SK-N-MC (cell line): ENCODE measurements around the gene TMEM8B.
A peak's percentile ranks its signal among the peaks of the same experiment; 100 is the strongest.

Experiments used
- DNase-seq: peaks from one replicate; pipeline ENCODE4 v3.0.0-alpha.2; 2011; ENCODE audit warnings: low read depth, low spot score
- H3K27ac ChIP-seq: fragments of 200-600 bp; sonication (generic); 2 replicates; pipeline ENCODE4 v1.5.1; 2016; ENCODE audit warnings: mixed run types
- H3K36me3 ChIP-seq: fragments of 200-600 bp; sonication (generic); 2 replicates; pipeline ENCODE4 v1.6.1; 2017; ENCODE audit warnings: antibody characterized with exemption, low read length, mixed read lengths; ENCODE audit not compliant: insufficient read depth
- H3K4me3 ChIP-seq: fragments of 200-600 bp; sonication (generic); 2 replicates; pipeline ENCODE4 v1.5.1; 2016
- H3K9ac ChIP-seq: fragments of 200-600 bp; sonication (generic); 2 replicates; pipeline ENCODE4 v1.8.0; 2017; ENCODE audit warnings: mixed run types, mixed read lengths; ENCODE audit not compliant: insufficient read length
- H3K9me3 ChIP-seq: fragments of 200-600 bp; sonication (generic); 2 replicates; pipeline ENCODE4 v1.6.1; 2017; ENCODE audit warnings: low read depth, mild to moderate bottlenecking, antibody characterized with exemption, low read length, moderate library complexity, mixed read lengths
- EZH2 ChIP-seq: fragments of 200-600 bp; sonication (generic); IDR thresholded peaks from one replicate; pipeline ENCODE4 v1.6.1; 2017; ENCODE audit warnings: antibody characterized with exemption
- FOXP2 ChIP-seq: optimal IDR thresholded peaks from 2 replicates; pipeline ENCODE3; 2011; ENCODE audit warnings: mild to moderate bottlenecking, moderate library complexity; ENCODE audit not compliant: insufficient read depth; ENCODE audit errors: extremely low read length, control extremely low read depth
- POLR2AphosphoS5 ChIP-seq: IDR thresholded peaks from 2 replicates; pipeline ENCODE4 v1.6.1; 2012; ENCODE audit warnings: mild to moderate bottlenecking, low read depth, low read length, borderline replicate concordance

Gene TMEM8B

GRCh38 chr9:35814841-35815543, 14.0 kb upstream of the TMEM8B start, which contains the start of gene HINT2:
HINT2 (minus strand) TSS chr9:35815042; CDS start chr9:35814979, 63 bp downstream.
- Histone ChIP-seq H3K27ac (peak within 1 kb of the TSS; percentile 60; the same call in 1 of the 2 replicates), H3K4me3 (peak within 1 kb of the TSS; percentile 84), H3K9ac (peak within 1 kb of the TSS; percentile 85), H3K9me3 (no peaks in the 10 kb centered on the region), H3K36me3 (no peaks in the 10 kb centered on the region)
- TF ChIP-seq POLR2AphosphoS5 (peak; percentile 93), EZH2 (no peak)
- DNase-seq, result peak; percentile 98

GRCh38 chr9:35816708-35817107, 12.3 kb upstream of the TMEM8B start:
- Histone ChIP-seq H3K36me3 (no peaks in the 10 kb centered on the region), H3K9ac (no peak overlapping the region), H3K4me3 (no peak overlapping the region), H3K27ac (no peak overlapping the region), H3K9me3 (no peaks in the 10 kb centered on the region)
- TF ChIP-seq FOXP2 (no peak), EZH2 (no peak), POLR2AphosphoS5 (no peak)
- DNase-seq, result no peak

- Histone ChIP-seq H3K9me3 (no peaks in the 10 kb centered on the region), H3K36me3 (no peaks in the 10 kb centered on the region), H3K27ac (no peak overlapping the region), H3K9ac (no peak overlapping the region), H3K4me3 (no peak overlapping the region)
- no peak for DNase-seq
- TF ChIP-seq EZH2 (no peak), POLR2AphosphoS5 (no peak)
Measured at GRCh38 chr9:35818341-35818740, 10.7 kb upstream of the TMEM8B start.

- Histone ChIP-seq H3K9me3 (no peaks in the 10 kb centered on the region), H3K4me3 (no peak overlapping the region), H3K27ac (no peak overlapping the region), H3K36me3 (no peaks in the 10 kb centered on the region), H3K9ac (no peak overlapping the region)
- no peak for TF ChIP-seq EZH2
- no peak for TF ChIP-seq POLR2AphosphoS5
- TF ChIP-seq FOXP2, result no peak
- no peak for DNase-seq
Measured at GRCh38 chr9:35820076-35820475, 9.0 kb upstream of the TMEM8B start.

- Histone ChIP-seq H3K9ac (no peak overlapping the region), H3K4me3 (no peak overlapping the region), H3K27ac (no peak overlapping the region), H3K9me3 (no peaks in the 10 kb centered on the region), H3K36me3 (no peaks in the 10 kb centered on the region)
- no peak for DNase-seq
- TF ChIP-seq POLR2AphosphoS5 (no peak), EZH2 (no peak), FOXP2 (no peak)
Measured at GRCh38 chr9:35822926-35823325, 6.1 kb upstream of the TMEM8B start.

DNA sequence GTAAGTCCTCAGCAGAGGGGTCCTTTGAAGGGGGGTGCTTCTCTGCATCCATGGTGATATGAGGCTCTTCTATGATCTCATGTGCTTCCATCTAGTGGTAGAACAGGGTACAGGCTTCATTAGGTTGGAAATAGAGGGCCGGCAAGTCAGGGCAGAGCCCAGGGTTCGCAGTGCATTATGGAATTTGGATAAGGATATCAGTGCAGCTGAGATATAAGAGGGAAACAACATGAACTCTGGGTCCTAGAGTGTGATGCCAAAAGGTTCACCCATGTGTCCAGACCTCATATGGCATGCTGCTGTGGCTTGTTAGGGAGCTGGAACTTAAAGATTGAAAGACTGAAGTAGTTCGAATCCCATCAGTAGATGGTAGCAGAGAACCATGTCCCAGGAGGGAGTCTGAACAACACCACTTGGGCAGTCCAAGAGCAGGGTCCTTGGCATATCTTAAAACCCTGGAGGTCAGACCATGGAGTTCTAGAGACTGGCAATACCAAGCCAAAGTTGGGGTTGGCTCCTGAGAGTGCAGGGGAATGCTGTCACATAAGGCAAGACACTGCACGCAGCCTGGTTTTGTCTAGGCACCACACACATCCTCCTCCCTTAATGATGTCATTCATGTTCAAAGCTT, 2.8 kb upstream of the TMEM8B start:
- Histone ChIP-seq H3K36me3 (no peaks in the 10 kb centered on the region), H3K27ac (no peak overlapping the region), H3K9me3 (no peaks in the 10 kb centered on the region), H3K4me3 (no peak overlapping the region), H3K9ac (no peak overlapping the region)
- no peak for DNase-seq
- TF ChIP-seq FOXP2, result no peak
- no peak for TF ChIP-seq EZH2
- TF ChIP-seq POLR2AphosphoS5, result no peak

DNA sequence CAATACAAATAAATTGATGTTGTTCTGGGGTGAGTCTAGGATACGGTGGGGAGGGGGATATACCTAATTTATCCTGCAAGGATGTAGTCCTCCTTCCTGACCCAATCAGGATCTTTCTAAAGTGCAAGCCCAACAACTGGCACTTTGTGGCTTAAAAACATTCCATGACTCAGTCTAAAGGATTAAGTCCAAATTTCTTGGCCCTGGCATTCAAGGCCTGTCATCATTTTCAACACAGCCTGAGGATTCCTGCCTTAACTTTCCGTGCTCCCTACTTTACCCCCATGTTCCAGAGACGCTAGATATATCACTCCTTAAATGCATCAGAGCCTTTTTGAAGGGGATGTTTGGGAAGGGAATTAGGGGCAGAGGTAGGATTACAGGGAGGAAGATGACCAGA, 1.5 kb upstream of the TMEM8B start:
- DNase-seq, result no peak
- no peak for TF ChIP-seq FOXP2
- TF ChIP-seq POLR2AphosphoS5, result no peak
- TF ChIP-seq EZH2, result no peak
- no peaks in the 10 kb centered on the region for H3K9me3 ChIP-seq
- H3K27ac ChIP-seq, result no peak overlapping the region
- H3K36me3 ChIP-seq, result no peaks in the 10 kb centered on the region
- no peak overlapping the region for H3K4me3 ChIP-seq
- H3K9ac ChIP-seq, result no peak overlapping the region

- Histone ChIP-seq H3K9me3 (no peaks in the 10 kb centered on the region), H3K36me3 (no peaks in the 10 kb centered on the region), H3K4me3 (peak within 1 kb of the TSS; percentile 84), H3K9ac (peak within 1 kb of the TSS; percentile 79), H3K27ac (no peak within 1 kb of the TSS)
- DNase-seq, result no peak
- TF ChIP-seq EZH2 (no peak), FOXP2 (no peak), POLR2AphosphoS5 (no peak)
Measured at GRCh38 chr9:35828716-35829083, 328 bp upstream of the TMEM8B start, which contains the start of gene FAM221B. FAM221B (minus strand) TSS chr9:35828732; CDS start chr9:35826161, 2,571 bp downstream.

GRCh38 chr9:35829764-35830096, 702 bp downstream of the TMEM8B start:
- Histone ChIP-seq H3K36me3 (no peaks in the 10 kb centered on the region), H3K9me3 (no peaks in the 10 kb centered on the region), H3K4me3 (peak overlapping the region; percentile 84), H3K27ac (no peak overlapping the region), H3K9ac (peak overlapping the region; percentile 79)
- no peak for DNase-seq
- TF ChIP-seq EZH2 (no peak), FOXP2 (no peak), POLR2AphosphoS5 (no peak)
